Upper lobe of left lung (tissue), 4 donors: ENCODE results near the gene UGT2A1.

ENCODE experiments used
- CTCF ChIP-seq, 6 experiments: fragments of 450-650 bp in 4 of 6; fragments of 200-600 bp in 2 of 6; sonication (generic) in 2 of 6; IDR thresholded peaks; one replicate each; pipeline ENCODE4 v1.5.1; 2016 to 2019; ENCODE audit warnings: antibody characterized with exemption in 6 of 6
- EP300 ChIP-seq, 4 donors: sonication (generic); formaldehyde crosslinking; IDR thresholded peaks; one replicate each; pipeline ENCODE4 v1.5.1; 2017; ENCODE audit warnings: antibody characterized with exemption in 4 of 4, control low read depth in 2 of 4
- POLR2AphosphoS5 ChIP-seq, 2 donors: sonication (generic); formaldehyde crosslinking; IDR thresholded peaks; one replicate each; pipeline ENCODE4 v1.5.1; 2017; ENCODE audit warnings: antibody characterized with exemption in 2 of 2

DNA sequence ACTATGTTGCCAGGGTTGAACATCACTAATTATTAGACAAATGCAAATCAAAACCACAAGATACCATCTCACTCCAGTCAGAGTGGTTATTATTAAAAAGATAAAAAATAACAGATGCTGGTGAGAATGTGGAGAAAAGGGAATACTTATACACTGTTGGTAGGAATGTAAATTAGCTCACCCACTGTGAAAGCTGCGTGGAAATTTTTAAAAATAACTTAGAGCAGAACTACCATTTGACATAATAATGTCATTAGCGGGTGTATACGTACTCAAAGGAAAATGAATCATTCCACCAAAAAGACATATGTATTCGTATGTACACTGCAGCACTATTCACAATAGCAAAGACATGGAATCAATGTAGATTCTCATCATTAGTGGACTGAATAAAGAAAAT is 48.6 kb upstream of the UGT2A1 start:
- no peak for TF ChIP-seq EP300 (IDR thresholded peaks at IDR 0.05)
- no peak for TF ChIP-seq CTCF (IDR thresholded peaks at IDR 0.05)
- TF ChIP-seq POLR2AphosphoS5 (IDR thresholded peaks at IDR 0.05): no peak
